ENCODE data around the gene TSGA10. TPM values are rescaled to one million over a fixed set of nuclear protein-coding genes. Genes with fewer than 3 reads are reported as not detected.

Gene TSGA10
- total RNA-seq, 2 experiments from 2014 or later, result 10.6 to 11.0 TPM

DNA sequence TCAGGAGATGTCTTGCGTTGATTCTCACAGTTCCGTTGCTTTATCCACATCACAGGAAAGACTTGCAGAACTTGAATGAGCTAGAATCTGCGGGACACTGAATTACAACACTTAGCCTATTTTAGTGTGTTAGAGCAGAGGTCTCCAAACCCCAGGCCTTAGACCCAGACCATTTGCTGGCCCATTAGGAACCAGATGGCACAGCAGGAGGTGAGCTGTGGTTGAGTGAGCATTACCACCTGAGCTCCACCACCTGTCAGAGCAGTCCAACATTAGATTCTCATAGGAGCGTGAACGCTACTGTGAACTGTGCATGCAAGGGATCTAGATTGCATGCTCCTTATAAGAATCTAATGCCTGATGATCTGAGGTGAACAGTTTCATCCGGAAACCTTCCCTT, 30.1 kb upstream of the TSGA10 start:
- TF ChIP-seq, protein P1, sequence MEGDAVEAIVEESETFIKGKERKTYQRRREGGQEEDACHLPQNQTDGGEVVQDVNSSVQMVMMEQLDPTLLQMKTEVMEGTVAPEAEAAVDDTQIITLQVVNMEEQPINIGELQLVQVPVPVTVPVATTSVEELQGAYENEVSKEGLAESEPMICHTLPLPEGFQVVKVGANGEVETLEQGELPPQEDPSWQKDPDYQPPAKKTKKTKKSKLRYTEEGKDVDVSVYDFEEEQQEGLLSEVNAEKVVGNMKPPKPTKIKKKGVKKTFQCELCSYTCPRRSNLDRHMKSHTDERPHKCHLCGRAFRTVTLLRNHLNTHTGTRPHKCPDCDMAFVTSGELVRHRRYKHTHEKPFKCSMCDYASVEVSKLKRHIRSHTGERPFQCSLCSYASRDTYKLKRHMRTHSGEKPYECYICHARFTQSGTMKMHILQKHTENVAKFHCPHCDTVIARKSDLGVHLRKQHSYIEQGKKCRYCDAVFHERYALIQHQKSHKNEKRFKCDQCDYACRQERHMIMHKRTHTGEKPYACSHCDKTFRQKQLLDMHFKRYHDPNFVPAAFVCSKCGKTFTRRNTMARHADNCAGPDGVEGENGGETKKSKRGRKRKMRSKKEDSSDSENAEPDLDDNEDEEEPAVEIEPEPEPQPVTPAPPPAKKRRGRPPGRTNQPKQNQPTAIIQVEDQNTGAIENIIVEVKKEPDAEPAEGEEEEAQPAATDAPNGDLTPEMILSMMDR (IDR thresholded peaks at IDR 0.05), result no peak
- Mint-ChIP-seq H3K27ac (peak overlapping the region; percentile 25), H3K9me3 (no peaks in the 10 kb centered on the region), H3K4me1 (ENCODE audit: low read depth) (peaks cover 54% of the 10 kb centered on the region), H3K36me3 (ENCODE audit: low read depth) (peaks cover 34% of the 10 kb centered on the region), H3K27me3 (no peaks in the 10 kb centered on the region), H3K4me3 (no peak overlapping the region)
- H3K27me3 ChIP-seq (ENCODE audit: control insufficient read depth in 1 of 2, insufficient read depth in 2 of 2, low read length in 2 of 2), result no peaks in the 10 kb centered on the region
- H3K27ac ChIP-seq (ENCODE audit: low read depth in 1 of 2, low read length in 2 of 2), result no peak overlapping the region
- POLR2A ChIA-PET, result interaction anchor here (1.3 kb wide), 1 partner anchor 43 kb away, joined by 4 read pairs; the partner anchor contains the start of gene C2orf15
- peaks cover 25% of the 10 kb centered on the region for H3K36me3 ChIP-seq (ENCODE audit: insufficient read depth, low read length)
- H3K9me3 ChIP-seq (ENCODE audit: control insufficient read depth in 1 of 2, insufficient read depth in 1 of 2, low read length in 2 of 2), result no peaks in the 10 kb centered on the region
- no peak overlapping the region for H3K4me3 ChIP-seq (ENCODE audit: low read length)
- intact Hi-C loops (cut with DNase I, micrococcal nuclease), result loop anchor here in 1 of 2 experiments (10.0 kb wide), 1 partner anchor 1190 kb away; the partner anchor contains the start of gene TMEM131
- CTCF ChIA-PET, result no interaction called here
- no peak for DNase-seq
- ATAC-seq (ENCODE audit: poor library complexity), result no peak
- peaks cover 19% of the 10 kb centered on the region for H3K4me1 ChIP-seq (ENCODE audit: insufficient read depth, low read length)

DNA sequence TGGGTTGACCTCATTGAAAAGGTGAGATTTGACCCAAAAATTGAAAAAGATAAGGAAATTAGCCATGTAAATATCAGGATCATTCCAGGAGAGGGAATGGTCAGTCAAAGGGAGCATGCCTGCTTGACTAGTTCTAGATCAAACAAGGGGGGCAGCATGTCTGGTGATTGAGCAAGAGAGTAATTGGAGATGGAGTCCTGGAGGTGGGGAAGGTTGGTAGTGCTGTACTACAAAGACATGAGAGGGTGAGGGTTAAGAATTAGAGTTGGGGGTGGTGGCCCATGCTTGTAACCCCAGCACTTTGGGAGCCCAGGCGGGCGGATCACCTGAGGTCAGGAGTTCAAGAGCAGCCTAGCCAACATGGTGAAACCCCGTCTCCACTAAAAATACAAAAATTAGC, 28.3 kb upstream of the TSGA10 start:
- ChIA-PET CTCF (no interaction called here), POLR2A (no interaction called here)
- Mint-ChIP-seq H3K9me3 (no peaks in the 10 kb centered on the region), H3K27ac (peak overlapping the region; percentile 14), H3K4me3 (peak overlapping the region; percentile 64), H3K4me1 (ENCODE audit: low read depth) (peaks cover 63% of the 10 kb centered on the region), H3K27me3 (no peaks in the 10 kb centered on the region), H3K36me3 (ENCODE audit: low read depth) (peaks cover 28% of the 10 kb centered on the region)
- no peaks in the 10 kb centered on the region for H3K27me3 ChIP-seq (ENCODE audit: control insufficient read depth in 1 of 2, insufficient read depth in 2 of 2, low read length in 2 of 2)
- H3K27ac ChIP-seq (ENCODE audit: low read depth in 1 of 2, low read length in 2 of 2), result no peak overlapping the region
- ATAC-seq (ENCODE audit: poor library complexity) (no peak), DNase-seq (no peak)
- no peak overlapping the region for H3K4me3 ChIP-seq (ENCODE audit: low read length)
- TF ChIP-seq, protein P1 (IDR thresholded peaks at IDR 0.05), result no peak
- intact Hi-C loops (cut with DNase I, micrococcal nuclease), result loop anchor here in 1 of 2 experiments (10.0 kb wide), 1 partner anchor 1188 kb away; the partner anchor contains the start of gene TMEM131
- H3K36me3 ChIP-seq (ENCODE audit: insufficient read depth, low read length), result peaks cover 19% of the 10 kb centered on the region
- H3K9me3 ChIP-seq (ENCODE audit: control insufficient read depth in 1 of 2, insufficient read depth in 1 of 2, low read length in 2 of 2), result no peaks in the 10 kb centered on the region
- H3K4me1 ChIP-seq (ENCODE audit: insufficient read depth, low read length), result peaks cover 29% of the 10 kb centered on the region

DNA sequence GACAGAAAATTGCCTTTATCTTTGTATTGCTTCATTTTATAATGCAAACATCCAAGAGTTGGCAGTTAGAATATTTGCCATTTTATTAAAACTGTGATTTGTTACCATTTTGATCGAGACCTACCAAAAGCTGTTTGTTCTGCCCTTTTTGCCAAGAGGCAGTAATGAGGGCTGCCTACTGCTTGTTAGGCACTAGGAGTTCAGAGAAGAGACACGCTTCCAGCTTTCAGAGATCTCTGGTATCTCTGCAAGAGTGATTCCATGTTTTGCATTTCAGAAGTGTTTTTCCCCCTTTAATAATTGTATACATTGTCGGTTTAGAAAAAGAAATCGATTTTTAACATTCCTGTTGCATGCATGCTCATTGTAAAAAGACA, 26.9 kb upstream of the TSGA10 start:
- peak overlapping the region; percentile 92 for H3K27ac Mint-ChIP-seq
- ChIA-PET CTCF (interaction anchor here (1.1 kb wide), 1 partner anchor 155 kb away, joined by 4 read pairs; the partner anchor contains the start of gene EIF5B), POLR2A (interaction anchor here (0.8 to 3.3 kb wide), 5 partner anchors 11 to 309 kb away, joined by 3 to 32 read pairs (median 15); partner anchors contain the start of genes EIF5B, LIPT1, REV1 and TSGA10)
- Histone ChIP-seq H3K27me3 (ENCODE audit: control insufficient read depth in 1 of 2, insufficient read depth in 2 of 2, low read length in 2 of 2) (no peaks in the 10 kb centered on the region), H3K27ac (ENCODE audit: low read depth in 1 of 2, low read length in 2 of 2) (peak overlapping the region; percentile 74 to 78), H3K4me3 (ENCODE audit: low read length) (peak overlapping the region; percentile 74), H3K36me3 (ENCODE audit: insufficient read depth, low read length) (peaks cover 11% of the 10 kb centered on the region), H3K9me3 (ENCODE audit: control insufficient read depth in 1 of 2, insufficient read depth in 1 of 2, low read length in 2 of 2) (no peaks in the 10 kb centered on the region), H3K4me1 (ENCODE audit: insufficient read depth, low read length) (peaks cover 29% of the 10 kb centered on the region)
- peaks cover 33% of the 10 kb centered on the region for H3K36me3 Mint-ChIP-seq (ENCODE audit: low read depth)
- DNase-seq (peak in 1 of 14 experiments; percentile 7), ATAC-seq (ENCODE audit: poor library complexity) (no peak)
- no peaks in the 10 kb centered on the region for H3K27me3 Mint-ChIP-seq
- TF ChIP-seq, protein P1 (IDR thresholded peaks at IDR 0.05), result no peak
- peak overlapping the region; percentile 97 for H3K4me3 Mint-ChIP-seq
- intact Hi-C loops (cut with DNase I, micrococcal nuclease), result loop anchor here (1.0 to 10.0 kb wide), 10 partner anchors 26 to 1187 kb away; partner anchors contain the start of genes C2orf15 (in 2 of the 2), TXNDC9 (in 2 of the 2), COA5 (in 1 of the 2) and LIPT1 (in 1 of the 2)
- no peaks in the 10 kb centered on the region for H3K9me3 Mint-ChIP-seq
- peaks cover 76% of the 10 kb centered on the region for H3K4me1 Mint-ChIP-seq (ENCODE audit: low read depth)
